Gastroesophageal sphincter (tissue), 3 donors: Measurements from ENCODE around the gene KHDRBS1.

ENCODE experiments used
- POLR2A ChIP-seq, 2 donors: fragments of 450-650 bp; IDR thresholded peaks; one replicate each; pipeline ENCODE4 v1.6.1; 2017; ENCODE audit warnings: antibody characterized with exemption in 2 of 2, mild to moderate bottlenecking in 2 of 2, moderate library complexity in 1 of 2
- TF ChIP-seq, protein P1 (sequence below), 4 experiments: fragments of 200-600 bp in 2 of 4; fragments of 450-650 bp in 2 of 4; sonication (generic) in 1 of 4; IDR thresholded peaks; one replicate each; pipeline ENCODE4 v1.5.1; 2017 to 2019; ENCODE audit warnings: antibody characterized with exemption in 4 of 4, mild to moderate bottlenecking in 2 of 4, moderate library complexity in 2 of 4

DNA sequence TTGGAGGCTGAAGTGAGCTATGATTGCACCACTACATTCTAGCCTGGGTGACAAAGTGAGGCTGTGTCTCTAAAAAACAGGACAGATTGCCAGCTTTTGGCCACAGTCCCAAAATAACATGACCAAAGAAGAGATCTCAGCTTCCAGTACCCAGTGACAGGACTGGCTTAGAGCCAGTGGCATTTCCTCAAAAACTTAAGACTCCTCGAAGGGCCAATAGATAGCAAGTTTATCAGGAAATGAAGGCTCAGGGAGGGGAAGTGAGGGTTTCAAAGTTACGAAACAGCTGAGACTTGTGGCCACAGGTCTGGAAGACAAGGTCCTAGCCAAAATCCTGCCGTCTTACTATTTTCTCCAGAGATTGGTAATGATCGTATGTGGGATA is 52.8 kb downstream of the KHDRBS1 start:
- TF ChIP-seq, protein P1, sequence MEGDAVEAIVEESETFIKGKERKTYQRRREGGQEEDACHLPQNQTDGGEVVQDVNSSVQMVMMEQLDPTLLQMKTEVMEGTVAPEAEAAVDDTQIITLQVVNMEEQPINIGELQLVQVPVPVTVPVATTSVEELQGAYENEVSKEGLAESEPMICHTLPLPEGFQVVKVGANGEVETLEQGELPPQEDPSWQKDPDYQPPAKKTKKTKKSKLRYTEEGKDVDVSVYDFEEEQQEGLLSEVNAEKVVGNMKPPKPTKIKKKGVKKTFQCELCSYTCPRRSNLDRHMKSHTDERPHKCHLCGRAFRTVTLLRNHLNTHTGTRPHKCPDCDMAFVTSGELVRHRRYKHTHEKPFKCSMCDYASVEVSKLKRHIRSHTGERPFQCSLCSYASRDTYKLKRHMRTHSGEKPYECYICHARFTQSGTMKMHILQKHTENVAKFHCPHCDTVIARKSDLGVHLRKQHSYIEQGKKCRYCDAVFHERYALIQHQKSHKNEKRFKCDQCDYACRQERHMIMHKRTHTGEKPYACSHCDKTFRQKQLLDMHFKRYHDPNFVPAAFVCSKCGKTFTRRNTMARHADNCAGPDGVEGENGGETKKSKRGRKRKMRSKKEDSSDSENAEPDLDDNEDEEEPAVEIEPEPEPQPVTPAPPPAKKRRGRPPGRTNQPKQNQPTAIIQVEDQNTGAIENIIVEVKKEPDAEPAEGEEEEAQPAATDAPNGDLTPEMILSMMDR (IDR thresholded peaks at IDR 0.05): no peak
- TF ChIP-seq POLR2A (IDR thresholded peaks at IDR 0.05): no peak
